H1 (cell line): ENCODE data around the gene ASH1L. TPM values are rescaled to one million over a fixed set of nuclear protein-coding genes. Genes with fewer than 3 reads are reported as not detected.
"Not testable (repeated sequence)": the region's sequence is repeated elsewhere in the genome, so short reads cannot be mapped to it uniquely, and the experiment has no call there.

Experiments
- CTCF ChIA-PET: fragments of 300-600 bp; sonication (Branson Sonifier 250); formaldehyde crosslinking; loops from one replicate; lab custom pipeline; 2021; ENCODE audit not compliant: partially characterized antibody; lab: Charles Lee
- POLR2A ChIA-PET: fragments of 300-600 bp; sonication (Branson Sonifier 250); formaldehyde crosslinking; loops from one replicate; lab custom pipeline; 2021; ENCODE audit warnings: inconsistent platforms; ENCODE audit not compliant: partially characterized antibody; lab: Charles Lee
- DNase-seq, 2 experiments: peaks; one replicate each; pipeline versions ENCODE4 v3.0.0 to v3.0.0-alpha.2; 2010 to 2022; ENCODE audit warnings: low spot score in 2 of 2, low read depth in 1 of 2, mixed read lengths in 1 of 2
- FAIRE-seq: peaks from 2 replicates; lab custom pipeline; 2011; peaks lifted over from hg19 to GRCh38; lab: Jason Lieb, UNC
- H2AFZ ChIP-seq: 2 replicates; pipeline ENCODE4 v1.8.1; 2012; ENCODE audit warnings: low read length, inconsistent platforms
- H2AK5ac ChIP-seq: 2 replicates; pipeline ENCODE4 v1.6.1; 2013; ENCODE audit warnings: low read depth, low read length
- H2BK120ac ChIP-seq: replicated peaks from 2 replicates; pipeline ENCODE3; 2013; ENCODE audit warnings: low read depth, low read length, inconsistent platforms
- H2BK12ac ChIP-seq: 2 replicates; pipeline ENCODE4 v1.6.1; 2013; ENCODE audit warnings: low read depth, low read length
- H2BK15ac ChIP-seq: 2 replicates; pipeline ENCODE4 v1.6.1; 2013; ENCODE audit warnings: low read length
- H2BK20ac ChIP-seq: 2 replicates; pipeline ENCODE4 v1.6.1; 2013; ENCODE audit warnings: low read length
- H2BK5ac ChIP-seq: 2 replicates; pipeline ENCODE4 v1.6.1; 2013; ENCODE audit warnings: low read depth, low read length
- H3K14ac ChIP-seq: 2 replicates; pipeline ENCODE4 v1.6.1; 2013; ENCODE audit warnings: inconsistent platforms; ENCODE audit not compliant: insufficient read length
- H3K18ac ChIP-seq: 2 replicates; pipeline ENCODE4 v1.6.1; 2013; ENCODE audit warnings: low read length; ENCODE audit errors: extremely low read depth
- H3K23ac ChIP-seq: 2 replicates; pipeline ENCODE4 v1.6.1; 2013; ENCODE audit warnings: inconsistent platforms; ENCODE audit not compliant: insufficient read length
- H3K23me2 ChIP-seq: 2 replicates; pipeline ENCODE4 v1.6.1; 2013; ENCODE audit warnings: low read depth, low read length
- H3K27ac ChIP-seq: 2 replicates; pipeline ENCODE4 v1.6.1; 2011; ENCODE audit warnings: low read depth, low read length, inconsistent platforms
- H3K27me3 ChIP-seq, 4 experiments: replicated peaks in 1 of 4; 1 replicate in 1 of 4; 2 replicates in 3 of 4; pipeline versions ENCODE4 v1.6.1 to v1.8.1; 2011 to 2013; ENCODE audit warnings: low read length in 3 of 4, mild to moderate bottlenecking in 3 of 4, inconsistent platforms in 2 of 4, mixed read lengths in 2 of 4, moderate library complexity in 1 of 4; ENCODE audit not compliant: control insufficient read depth in 3 of 4, insufficient read depth in 3 of 4; ENCODE audit errors: extremely low read depth in 1 of 4
- H3K36me3 ChIP-seq, 4 experiments: 2 replicates each; pipeline versions ENCODE4 v1.6.1 to v1.8.1; 2011 to 2013; ENCODE audit warnings: mild to moderate bottlenecking in 4 of 4, low read length in 3 of 4, moderate library complexity in 2 of 4, control low read depth in 1 of 4, inconsistent platforms in 1 of 4; ENCODE audit not compliant: insufficient read depth in 4 of 4, control insufficient read depth in 2 of 4
- H3K4ac ChIP-seq: replicated peaks from 2 replicates; pipeline ENCODE3; 2013; ENCODE audit warnings: low read length, low read depth, mixed read lengths, inconsistent platforms; ENCODE audit not compliant: insufficient read length
- H3K4me1 ChIP-seq, 4 experiments: replicated peaks in 1 of 4; 1 replicate in 1 of 4; 2 replicates in 3 of 4; pipeline versions ENCODE4 v1.6.1 to v1.8.1; 2011 to 2013; ENCODE audit warnings: low read length in 3 of 4, inconsistent platforms in 2 of 4, mixed read lengths in 1 of 4; ENCODE audit not compliant: insufficient read depth in 4 of 4, control insufficient read depth in 3 of 4
- H3K4me2 ChIP-seq, 2 experiments: 2 replicates each; pipeline versions ENCODE4 v1.6.1 to v1.8.1; 2011 to 2013; ENCODE audit warnings: low read depth in 2 of 2, low read length in 2 of 2, control low read depth in 1 of 2, inconsistent platforms in 1 of 2, mild to moderate bottlenecking in 1 of 2; ENCODE audit not compliant: insufficient read depth in 1 of 2
- H3K4me3 ChIP-seq, 4 experiments: fragments of 200-600, 300-600 bp in 1 of 4; sonication (generic), shearing (Covaris generic), sonication (Bioruptor Twin) in 1 of 4; 2 replicates each; pipeline versions ENCODE4 v1.5.1 to v1.8.1; 2011 to 2016; ENCODE audit warnings: low read length in 4 of 4, low read depth in 3 of 4, control low read depth in 2 of 4, inconsistent platforms in 2 of 4, mild to moderate bottlenecking in 2 of 4, mixed read lengths in 1 of 4, moderate library complexity in 1 of 4; ENCODE audit not compliant: insufficient read depth in 2 of 4; ENCODE audit errors: extremely low read depth in 1 of 4
- H3K56ac ChIP-seq: replicated peaks from 2 replicates; pipeline ENCODE3; 2013; ENCODE audit warnings: low read depth, mild to moderate bottlenecking, mixed read lengths, low read length, inconsistent platforms; ENCODE audit not compliant: insufficient read length
- H3K79me1 ChIP-seq: 2 replicates; pipeline ENCODE4 v1.6.1; 2013; ENCODE audit warnings: low read depth, low read length, control low read depth
- H3K79me2 ChIP-seq, 2 experiments: 2 replicates each; pipeline versions ENCODE4 v1.6.1 to v1.8.1; 2012 to 2013; ENCODE audit warnings: low read length in 2 of 2, mild to moderate bottlenecking in 2 of 2, inconsistent platforms in 1 of 2; ENCODE audit not compliant: insufficient read depth in 2 of 2, control insufficient read depth in 1 of 2
- H3K9ac ChIP-seq, 4 experiments: replicated peaks in 1 of 4; 1 replicate in 1 of 4; 2 replicates in 3 of 4; pipeline versions ENCODE4 v1.6.1 to v1.8.1; 2011 to 2013; ENCODE audit warnings: low read depth in 3 of 4, low read length in 3 of 4, control low read depth in 2 of 4, mild to moderate bottlenecking in 2 of 4, moderate library complexity in 2 of 4, inconsistent platforms in 1 of 4; ENCODE audit errors: extremely low read depth in 1 of 4
- H3K9me3 ChIP-seq, 2 experiments: 2 replicates each; pipeline versions ENCODE4 v1.6.1 to v1.8.1; 2012 to 2013; ENCODE audit warnings: mild to moderate bottlenecking in 2 of 2, moderate library complexity in 2 of 2, control low read depth in 1 of 2, inconsistent platforms in 1 of 2, low read depth in 1 of 2, low read length in 1 of 2, mixed read lengths in 1 of 2; ENCODE audit not compliant: insufficient read depth in 2 of 2
- H4K20me1 ChIP-seq, 2 experiments: replicated peaks in 1 of 2; 2 replicates each; pipeline versions ENCODE3 to v1.8.1; 2011 to 2013; ENCODE audit warnings: inconsistent platforms in 2 of 2, low read length in 2 of 2, mild to moderate bottlenecking in 1 of 2; ENCODE audit not compliant: insufficient read depth in 2 of 2, control insufficient read depth in 1 of 2
- H4K5ac ChIP-seq: 2 replicates; pipeline ENCODE4 v1.6.1; 2013; ENCODE audit warnings: low read length, low read depth, mixed read lengths, inconsistent platforms; ENCODE audit not compliant: insufficient read length
- H4K8ac ChIP-seq: 2 replicates; pipeline ENCODE4 v1.8.0; 2013; ENCODE audit warnings: mild to moderate bottlenecking, moderate library complexity, low read length, inconsistent platforms; ENCODE audit not compliant: insufficient read depth; ENCODE audit errors: extremely low read depth
- H4K91ac ChIP-seq: replicated peaks from 2 replicates; pipeline ENCODE3; 2013; ENCODE audit warnings: low read length, mixed read lengths, inconsistent platforms; ENCODE audit not compliant: insufficient read length
- RBBP5 ChIP-seq: IDR thresholded peaks from 2 replicates; pipeline ENCODE4 v1.7.1; 2012; ENCODE audit warnings: low read depth, mild to moderate bottlenecking, inconsistent platforms, low read length, moderate library complexity, borderline replicate concordance
- SIN3A ChIP-seq, 2 experiments: IDR thresholded peaks in 1 of 2; conservative IDR thresholded peaks in 1 of 2; 2 replicates each; pipeline ENCODE4 v1.6.1; 2011 to 2012; ENCODE audit warnings: low read length in 2 of 2, improper control_type of control experiment in 1 of 2, low read depth in 1 of 2, mild to moderate bottlenecking in 1 of 2
- TAF1 ChIP-seq: IDR thresholded peaks from 2 replicates; pipeline ENCODE4 v1.6.1; 2011; ENCODE audit warnings: mild to moderate bottlenecking, low read depth, low read length
- YY1 ChIP-seq: IDR thresholded peaks from 2 replicates; pipeline ENCODE4 v1.6.1; 2011; ENCODE audit warnings: low read depth, mild to moderate bottlenecking, low read length
- WGBS, 2 experiments: shearing (Covaris generic) in 1 of 2; methylation state at CpG; one replicate each; pipeline versions ENCODE4 v1.1.6 to v1.1.7; 2013 to 2015; ENCODE audit warnings: low lambda C conversion rate in 2 of 2, mixed read lengths in 2 of 2, inconsistent platforms in 1 of 2, low coverage in 1 of 2, missing lambda C conversion rate in 1 of 2; ENCODE audit not compliant: insufficient replicate concordance in 2 of 2, insufficient coverage in 1 of 2, insufficient read length in 1 of 2; ENCODE audit errors: extremely low coverage in 1 of 2, missing lambda C conversion rate in 1 of 2; 5-methylcytosine and 5-hydroxymethylcytosine counted together
- polyA plus RNA-seq, 7 experiments: library from polyadenylated mRNA; depleted of rRNA in 3 of 7; stranded (reverse) in 5 of 7; unstranded in 2 of 7; fragments of >200 nt in 5 of 7; fragments of 200-250 nt in 2 of 7; gene quantifications; 1 replicate in 5 of 7; 2 replicates in 1 of 7; 4 replicates in 1 of 7; pipeline versions ENCODE4 v1.2.1 to v1.2.3, GENCODE V29; 2011 to 2013; ENCODE audit warnings: missing spikeins in 2 of 7, mixed read lengths in 2 of 7
- total RNA-seq: library from RNA; stranded (reverse); fragmentation: NEBNext Ultra II Directional; extraction: Animal tissue kit (Norgen Biotek cat#: 25700); gene quantifications from 2 replicates; pipeline ENCODE4 v1.2.1, GENCODE V29; 2021

ASH1L gene
- total and polyA plus RNA-seq, 2 of the 8 experiments (the other 6 are each of a cell fraction or from before 2014, with no cell fraction given): 7.5 to 27.6 TPM

DNA sequence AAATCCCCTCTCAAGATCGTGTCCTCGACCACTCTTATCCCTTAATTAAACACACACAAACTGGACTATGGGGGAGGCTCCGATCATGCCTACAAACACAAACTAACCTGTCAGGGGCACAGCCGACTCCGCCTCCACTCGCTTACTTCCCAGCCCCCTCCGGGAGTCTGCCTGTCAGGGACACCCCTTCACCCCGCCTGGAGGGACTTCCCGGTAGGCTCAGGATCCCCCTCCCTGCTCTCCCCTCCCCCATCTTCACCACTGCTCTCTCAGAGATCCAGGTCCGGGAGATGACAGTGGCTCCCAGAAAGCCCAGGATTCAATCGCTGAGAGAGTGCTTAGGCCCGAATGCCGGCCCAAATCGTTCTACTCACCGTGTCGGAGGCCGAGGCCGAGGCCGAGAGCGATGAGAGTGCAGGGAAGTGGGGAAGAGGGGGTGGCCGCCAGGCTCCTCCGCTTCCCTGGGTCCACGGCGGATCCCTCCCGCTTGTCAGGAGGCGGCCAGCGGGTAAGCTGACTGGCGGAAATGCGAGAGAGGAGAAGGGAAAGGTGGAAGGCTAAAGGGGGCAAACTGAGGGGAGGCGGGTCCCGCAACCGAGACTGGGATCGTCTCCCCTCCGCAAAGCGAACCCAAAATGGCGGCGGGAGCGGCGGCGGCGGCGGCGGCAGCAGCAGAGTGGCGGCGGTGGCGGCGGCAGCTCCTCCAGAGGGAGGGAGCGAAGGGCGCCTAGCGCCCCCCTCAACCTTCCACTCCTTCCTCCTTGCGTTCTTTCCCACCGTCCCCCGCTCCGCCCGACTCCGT is 623 bp downstream of the ASH1L start:
- H3K79me1 ChIP-seq, H2BK20ac ChIP-seq, H2AK5ac ChIP-seq, H2BK12ac ChIP-seq, H3K4me1 ChIP-seq, H3K36me3 ChIP-seq, H3K4ac ChIP-seq, H2BK120ac ChIP-seq, H2AFZ ChIP-seq, H3K14ac ChIP-seq, FAIRE-seq, H4K20me1 ChIP-seq, H4K91ac ChIP-seq, CTCF ChIA-PET, H2BK15ac ChIP-seq, H3K23me2 ChIP-seq, H3K27me3 ChIP-seq, H3K9me3 ChIP-seq, H3K23ac ChIP-seq: not testable (repeated sequence)
- POLR2A ChIA-PET: interaction anchor here (0.5 to 1.5 kb wide), 4 partner anchors 9 to 275 kb away, joined by 3 to 10 read pairs (median 4); no protein-coding TSS in a partner anchor
- DNase-seq: peak in 1 of 2 experiments; percentile 76
- peak overlapping the region; percentile 70 to 96 (median 88) for H3K9ac ChIP-seq
- peak overlapping the region; percentile 90 for H3K18ac ChIP-seq
- H4K5ac ChIP-seq: peak overlapping the region; percentile 99
- H4K8ac ChIP-seq: peak overlapping the region; percentile 91
- H2BK5ac ChIP-seq: peak overlapping the region; percentile 100
- TF ChIP-seq SIN3A (conservative IDR thresholded peaks at IDR 0.05 in 1 of 2, IDR thresholded peaks at IDR 0.05 in 1 of 2; ENCODE audit: low read depth in 1 of 2, low read length in 2 of 2): 0 out of 4 replicates have a peak, but pooled peaks of 1 of the 2 experiments have one; percentile 11
- TF ChIP-seq RBBP5: peak; percentile 40; the same call in 1 of the 2 replicates
- TF ChIP-seq TAF1: peak; percentile 74
- peak; percentile 84 for TF ChIP-seq YY1
- H3K56ac ChIP-seq: peak overlapping the region; percentile 69
- peaks cover 22 to 77% of the 10 kb centered on the region in 2 experiments for H3K79me2 ChIP-seq
- H3K4me2 ChIP-seq: peak overlapping the region; percentile 56 to 67
- 0% methylated on average over 27 of the region's 56 CpGs; no CpG with 5 or more reads in 1 of the 2 experiments for WGBS, 2 experiments
- H3K27ac ChIP-seq: peak overlapping the region; percentile 95
- peak overlapping the region; percentile 92 to 98 (median 92) for H3K4me3 ChIP-seq
